AG09319 (cell line): ENCODE measurements around the gene PRKAR2B.
"Not testable (repeated sequence)": the region's sequence is repeated elsewhere in the genome, so short reads cannot be mapped to it uniquely, and the experiment has no call there.

Experiments used
- DNase-seq: peaks from one replicate; pipeline ENCODE4 v3.0.0-alpha.2; 2010; ENCODE audit warnings: low read depth; ENCODE audit errors: extremely low read depth
- TF ChIP-seq, protein P1 (sequence below): IDR thresholded peaks from 2 replicates; pipeline ENCODE4 v1.5.1; 2011; ENCODE audit warnings: low read depth, mild to moderate bottlenecking, inconsistent platforms, low read length, moderate library complexity

The PRKAR2B gene

DNA sequence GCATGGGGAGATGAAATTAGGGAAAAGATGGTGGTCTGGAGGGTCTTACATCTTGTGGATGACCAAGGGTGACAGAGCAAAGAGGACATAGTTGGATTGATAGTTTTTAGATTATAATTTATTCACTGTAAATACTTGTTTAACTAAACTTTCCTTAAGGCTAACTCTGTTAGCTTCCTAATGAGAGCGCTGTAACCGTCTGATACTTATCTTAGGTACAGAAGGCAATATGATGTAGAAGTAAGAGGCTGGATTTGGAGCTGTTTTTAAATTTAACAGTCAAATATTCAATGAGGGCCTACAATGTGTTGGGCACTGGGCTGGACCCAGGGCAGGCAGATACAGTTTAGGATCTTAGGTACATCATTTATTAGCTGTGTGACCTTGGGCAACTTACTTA lies 36.0 kb downstream of the PRKAR2B start:
- DNase-seq, result no peak
- TF ChIP-seq, protein P1, sequence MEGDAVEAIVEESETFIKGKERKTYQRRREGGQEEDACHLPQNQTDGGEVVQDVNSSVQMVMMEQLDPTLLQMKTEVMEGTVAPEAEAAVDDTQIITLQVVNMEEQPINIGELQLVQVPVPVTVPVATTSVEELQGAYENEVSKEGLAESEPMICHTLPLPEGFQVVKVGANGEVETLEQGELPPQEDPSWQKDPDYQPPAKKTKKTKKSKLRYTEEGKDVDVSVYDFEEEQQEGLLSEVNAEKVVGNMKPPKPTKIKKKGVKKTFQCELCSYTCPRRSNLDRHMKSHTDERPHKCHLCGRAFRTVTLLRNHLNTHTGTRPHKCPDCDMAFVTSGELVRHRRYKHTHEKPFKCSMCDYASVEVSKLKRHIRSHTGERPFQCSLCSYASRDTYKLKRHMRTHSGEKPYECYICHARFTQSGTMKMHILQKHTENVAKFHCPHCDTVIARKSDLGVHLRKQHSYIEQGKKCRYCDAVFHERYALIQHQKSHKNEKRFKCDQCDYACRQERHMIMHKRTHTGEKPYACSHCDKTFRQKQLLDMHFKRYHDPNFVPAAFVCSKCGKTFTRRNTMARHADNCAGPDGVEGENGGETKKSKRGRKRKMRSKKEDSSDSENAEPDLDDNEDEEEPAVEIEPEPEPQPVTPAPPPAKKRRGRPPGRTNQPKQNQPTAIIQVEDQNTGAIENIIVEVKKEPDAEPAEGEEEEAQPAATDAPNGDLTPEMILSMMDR, result no peak

DNA sequence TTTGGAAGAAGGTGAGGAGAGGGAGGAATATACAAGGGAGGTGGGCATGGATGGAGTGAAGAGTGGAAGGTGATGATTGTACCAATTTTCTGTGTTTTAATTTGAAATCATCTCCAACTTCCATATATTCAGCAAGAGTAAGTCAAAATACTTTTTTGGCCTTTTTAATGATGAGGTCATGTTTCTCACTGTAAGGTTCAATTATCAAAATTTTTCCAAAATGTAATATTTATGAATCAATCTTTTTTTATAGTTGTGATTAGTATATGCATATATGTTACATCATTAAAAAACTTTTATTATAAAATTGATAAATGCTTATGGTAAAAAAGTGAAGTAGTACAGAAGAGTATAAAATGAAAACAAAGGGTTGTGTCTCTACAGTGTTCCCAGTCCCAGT lies 40.7 kb downstream of the PRKAR2B start:
- TF ChIP-seq, protein P1, result no peak
- DNase-seq, result no peak

DNA sequence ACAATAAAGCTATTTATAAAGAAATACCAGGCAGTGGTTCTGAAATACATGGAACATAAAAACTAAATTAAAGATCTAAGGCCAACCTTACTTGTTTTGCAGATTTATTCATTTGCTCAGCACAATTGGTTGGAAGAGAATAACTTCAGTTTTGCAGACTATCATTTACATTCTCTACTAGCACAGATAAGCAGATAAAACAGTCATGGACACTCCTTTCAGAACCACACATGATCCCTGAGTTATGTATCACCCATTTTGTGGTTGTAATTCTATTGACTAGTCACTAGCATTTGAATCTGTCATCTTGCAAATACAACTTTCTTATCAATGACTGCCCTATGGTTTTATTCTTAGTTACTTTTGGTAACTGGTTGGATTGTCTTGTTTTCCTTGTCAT lies 45.1 kb downstream of the PRKAR2B start:
- TF ChIP-seq, protein P1, result no peak
- no peak for DNase-seq

DNA sequence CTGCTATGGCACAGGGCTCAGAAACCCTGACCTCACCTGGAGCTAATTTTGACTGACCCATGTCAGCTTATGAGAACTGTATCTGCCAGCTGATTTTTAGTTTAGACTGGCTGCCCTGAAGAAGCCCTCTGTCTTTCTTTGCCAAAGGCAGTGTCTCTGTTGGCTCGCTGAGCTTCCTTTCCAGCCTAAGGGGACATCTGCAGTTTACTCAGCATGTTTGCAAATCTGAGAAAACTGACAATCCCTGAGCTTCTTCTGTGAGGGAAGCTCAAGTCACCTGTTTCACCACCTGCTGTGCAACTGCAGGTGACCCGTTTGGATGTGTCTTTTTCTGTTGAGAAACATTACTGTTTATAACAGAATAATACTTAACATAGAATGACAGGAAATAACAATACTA lies 46.0 kb downstream of the PRKAR2B start:
- TF ChIP-seq, protein P1, result no peak

DNA sequence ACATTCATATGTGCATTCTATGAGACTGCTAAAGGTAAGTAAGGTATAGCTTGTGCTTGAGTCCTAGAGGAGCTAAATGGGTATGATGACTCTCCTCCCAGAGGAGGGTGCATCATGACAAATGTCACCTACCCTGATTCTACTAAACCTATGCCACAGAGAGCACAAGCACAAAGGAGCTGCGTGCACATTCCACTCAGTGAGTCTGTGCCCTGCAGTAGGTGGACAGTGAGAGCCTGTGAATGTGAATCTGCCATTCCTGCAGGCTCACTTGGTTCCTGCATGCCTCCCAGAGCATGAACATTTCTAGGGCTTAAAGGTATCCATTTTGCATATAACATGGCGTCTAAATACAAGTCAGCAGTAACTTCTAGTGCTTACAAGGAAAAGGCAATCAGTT lies 46.8 kb downstream of the PRKAR2B start:
- no peak for DNase-seq
- TF ChIP-seq, protein P1, result no peak

More for the DNA sequence above, 46.0 kb downstream of the PRKAR2B start:
- no peak for DNase-seq

DNA sequence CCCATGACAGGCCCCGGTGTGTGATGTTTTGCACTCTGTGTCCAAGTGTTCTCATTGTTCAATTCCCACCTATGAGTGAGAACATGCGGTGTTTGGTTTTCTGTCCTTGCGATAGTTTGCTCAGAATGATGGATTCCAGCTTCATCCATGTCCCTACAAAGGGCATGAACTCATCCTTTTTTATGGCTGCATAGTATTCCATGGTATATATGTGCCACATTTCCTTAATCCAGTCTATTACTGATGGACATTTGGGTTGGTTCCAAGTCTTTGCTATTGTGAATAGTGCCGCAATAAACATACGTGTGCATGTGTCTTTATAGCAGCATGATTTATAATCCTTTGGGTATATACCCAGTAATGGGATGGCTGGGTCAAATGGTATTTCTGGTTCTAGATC lies 49.2 kb downstream of the PRKAR2B start:
- not testable (repeated sequence) for DNase-seq

DNA sequence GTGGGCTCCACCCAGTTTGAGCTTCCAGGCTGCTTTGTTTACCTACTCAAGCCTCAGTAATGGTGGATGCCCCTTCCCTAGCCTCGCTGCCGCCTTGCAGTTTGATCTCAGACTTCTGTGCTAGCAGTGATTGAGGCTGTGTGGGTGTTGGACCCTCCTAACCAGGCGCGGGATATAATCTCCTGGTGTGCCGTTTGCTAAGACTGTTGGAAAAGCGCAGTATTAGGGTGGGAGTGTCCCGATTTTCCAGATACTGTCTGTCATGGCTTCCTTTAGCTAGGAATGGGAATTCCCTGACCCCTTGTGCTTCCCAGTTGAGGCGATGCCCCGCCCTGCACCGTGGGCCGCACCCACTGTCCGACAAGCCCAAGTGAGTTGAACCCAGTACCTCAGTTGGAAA lies 54.6 kb downstream of the PRKAR2B start:
- DNase-seq, result not testable (repeated sequence)

DNA sequence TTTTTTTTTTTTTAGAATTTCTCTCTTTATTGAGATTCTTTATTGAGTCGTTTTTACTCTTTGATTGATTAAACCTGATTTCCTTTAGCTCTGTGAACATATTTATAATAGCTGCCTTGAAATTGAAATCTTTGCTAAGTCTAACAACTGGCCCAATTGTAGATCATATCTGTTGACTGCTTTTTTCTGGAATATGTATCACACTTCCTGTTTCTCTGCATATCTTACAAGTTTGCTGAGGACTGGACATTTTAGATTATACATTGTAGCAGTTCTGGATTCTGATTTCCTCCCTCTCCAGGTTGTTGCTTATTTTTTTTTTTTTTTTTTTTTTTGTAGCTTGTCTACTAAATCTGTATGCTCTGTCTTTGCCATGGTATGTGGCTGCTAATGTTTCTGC lies 56.3 kb downstream of the PRKAR2B start:
- DNase-seq, result no peak

More for the DNA sequence above, 56.3 kb downstream of the PRKAR2B start:
- TF ChIP-seq, protein P1, result no peak
